Measurements from ENCODE around the gene KIAA0513. TPM values are rescaled to one million over a fixed set of nuclear protein-coding genes. Genes with fewer than 3 reads are reported as not detected.

The KIAA0513 gene
- total RNA-seq, 1 donor from 2014 or later = 56.1 TPM

DNA sequence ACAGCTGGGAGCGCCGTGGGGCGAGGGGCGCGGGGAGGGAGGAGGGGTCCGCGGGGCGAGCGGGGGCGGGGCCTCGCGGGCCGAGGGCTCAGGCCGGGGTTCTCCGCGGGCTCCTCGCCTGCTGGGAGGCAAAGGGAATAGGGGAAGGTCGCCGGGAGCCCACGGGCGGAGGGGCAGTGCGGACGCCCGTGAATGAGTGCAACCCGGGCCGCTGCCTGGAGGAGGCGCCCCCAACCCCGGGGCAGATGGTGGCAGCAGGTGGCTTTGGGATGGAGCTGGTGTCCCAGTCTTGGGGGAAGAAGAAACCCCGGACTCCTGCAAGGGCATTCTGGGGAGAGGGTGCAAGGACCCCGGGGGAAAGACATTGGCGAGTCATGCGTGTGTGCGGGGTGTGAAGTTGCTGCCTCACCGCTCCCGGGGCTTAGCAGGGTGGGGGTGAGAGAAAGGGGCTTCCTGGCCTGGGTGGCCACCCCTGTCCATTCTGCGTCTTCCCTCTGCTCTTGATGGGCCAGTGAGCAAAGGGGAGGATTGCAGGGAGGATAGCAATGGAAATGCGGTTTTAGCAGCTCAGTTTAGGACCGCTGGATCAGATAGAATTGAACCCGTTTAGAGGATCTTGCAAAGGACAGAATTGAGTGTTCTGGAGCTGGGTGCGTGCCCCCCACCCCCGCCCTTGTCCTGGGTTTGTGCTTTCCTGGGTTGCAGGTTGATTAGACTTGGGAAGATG lies 526 bp downstream of the KIAA0513 start:
- peak; percentile 73 for DNase-seq
- peaks cover 19% of the 10 kb centered on the region for H3K9me3 Mint-ChIP-seq (ENCODE audit: unreplicated experiment)

GRCh38 chr16:85028685-85029407 lies 1.3 kb downstream of the KIAA0513 start:
- peaks cover 8% of the 10 kb centered on the region for H3K27me3 Mint-ChIP-seq (ENCODE audit: unreplicated experiment)
- H3K4me1 Mint-ChIP-seq (ENCODE audit: low read depth, unreplicated experiment) = peaks cover 20% of the 10 kb centered on the region
- H3K4me3 Mint-ChIP-seq (ENCODE audit: unreplicated experiment) = peak overlapping the region; percentile 90
- peak; percentile 56 for DNase-seq
- H3K36me3 Mint-ChIP-seq (ENCODE audit: unreplicated experiment) = no peaks in the 10 kb centered on the region
- peak overlapping the region; percentile 95 for H3K27ac Mint-ChIP-seq (ENCODE audit: unreplicated experiment)
- TF ChIP-seq, protein P1, sequence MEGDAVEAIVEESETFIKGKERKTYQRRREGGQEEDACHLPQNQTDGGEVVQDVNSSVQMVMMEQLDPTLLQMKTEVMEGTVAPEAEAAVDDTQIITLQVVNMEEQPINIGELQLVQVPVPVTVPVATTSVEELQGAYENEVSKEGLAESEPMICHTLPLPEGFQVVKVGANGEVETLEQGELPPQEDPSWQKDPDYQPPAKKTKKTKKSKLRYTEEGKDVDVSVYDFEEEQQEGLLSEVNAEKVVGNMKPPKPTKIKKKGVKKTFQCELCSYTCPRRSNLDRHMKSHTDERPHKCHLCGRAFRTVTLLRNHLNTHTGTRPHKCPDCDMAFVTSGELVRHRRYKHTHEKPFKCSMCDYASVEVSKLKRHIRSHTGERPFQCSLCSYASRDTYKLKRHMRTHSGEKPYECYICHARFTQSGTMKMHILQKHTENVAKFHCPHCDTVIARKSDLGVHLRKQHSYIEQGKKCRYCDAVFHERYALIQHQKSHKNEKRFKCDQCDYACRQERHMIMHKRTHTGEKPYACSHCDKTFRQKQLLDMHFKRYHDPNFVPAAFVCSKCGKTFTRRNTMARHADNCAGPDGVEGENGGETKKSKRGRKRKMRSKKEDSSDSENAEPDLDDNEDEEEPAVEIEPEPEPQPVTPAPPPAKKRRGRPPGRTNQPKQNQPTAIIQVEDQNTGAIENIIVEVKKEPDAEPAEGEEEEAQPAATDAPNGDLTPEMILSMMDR (IDR thresholded peaks at IDR 0.05; ENCODE audit: partially characterized antibody, unreplicated experiment) = no peak
- peaks cover 20% of the 10 kb centered on the region for H3K9me3 Mint-ChIP-seq (ENCODE audit: unreplicated experiment)

More for the DNA sequence above, 526 bp downstream of the KIAA0513 start:
- peak overlapping the region; percentile 95 for H3K27ac Mint-ChIP-seq (ENCODE audit: unreplicated experiment)
- peak overlapping the region; percentile 90 for H3K4me3 Mint-ChIP-seq (ENCODE audit: unreplicated experiment)
- TF ChIP-seq, protein P1 (IDR thresholded peaks at IDR 0.05; ENCODE audit: partially characterized antibody, unreplicated experiment) = peak; percentile 34
- peaks cover 8% of the 10 kb centered on the region for H3K27me3 Mint-ChIP-seq (ENCODE audit: unreplicated experiment)
- H3K36me3 Mint-ChIP-seq (ENCODE audit: unreplicated experiment) = no peaks in the 10 kb centered on the region
- peaks cover 15% of the 10 kb centered on the region for H3K4me1 Mint-ChIP-seq (ENCODE audit: low read depth, unreplicated experiment)

GRCh38 chr16:85029408-85029784 lies 1.8 kb downstream of the KIAA0513 start:
- H3K27me3 Mint-ChIP-seq (ENCODE audit: unreplicated experiment) = peaks cover 9% of the 10 kb centered on the region
- H3K9me3 Mint-ChIP-seq (ENCODE audit: unreplicated experiment) = peaks cover 24% of the 10 kb centered on the region
- H3K36me3 Mint-ChIP-seq (ENCODE audit: unreplicated experiment) = no peaks in the 10 kb centered on the region
- peak overlapping the region; percentile 90 for H3K4me3 Mint-ChIP-seq (ENCODE audit: unreplicated experiment)
- TF ChIP-seq, protein P1 (IDR thresholded peaks at IDR 0.05; ENCODE audit: partially characterized antibody, unreplicated experiment) = no peak
- H3K4me1 Mint-ChIP-seq (ENCODE audit: low read depth, unreplicated experiment) = peaks cover 21% of the 10 kb centered on the region
- H3K27ac Mint-ChIP-seq (ENCODE audit: unreplicated experiment) = peak overlapping the region; percentile 95
- DNase-seq = no peak

DNA sequence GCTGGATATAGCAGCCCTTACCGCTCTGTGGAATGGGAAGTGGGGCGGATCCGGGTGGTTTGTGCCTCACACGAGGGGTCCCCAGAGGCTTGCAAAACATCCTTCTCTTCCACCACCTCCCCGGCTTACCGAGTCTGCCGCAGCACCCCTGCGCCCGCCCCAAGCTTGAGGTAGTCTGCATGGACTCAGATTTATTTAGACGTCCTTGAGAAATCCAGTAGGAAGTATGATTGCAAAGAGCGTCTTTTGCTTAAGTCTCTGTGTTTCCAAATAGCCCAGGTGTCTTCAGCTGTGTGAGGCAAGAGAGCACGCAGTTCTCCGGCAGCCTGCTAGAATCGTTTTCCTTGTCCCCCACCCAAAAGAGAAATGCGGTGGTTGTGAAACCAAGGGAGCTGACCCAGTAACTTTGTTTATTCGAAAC lies 2.4 kb downstream of the KIAA0513 start:
- Mint-ChIP-seq H3K27ac (ENCODE audit: unreplicated experiment) (peak overlapping the region; percentile 95), H3K4me3 (ENCODE audit: unreplicated experiment) (peak overlapping the region; percentile 90), H3K36me3 (ENCODE audit: unreplicated experiment) (no peaks in the 10 kb centered on the region)

More for the DNA sequence above, 2.4 kb downstream of the KIAA0513 start:
- DNase-seq = no peak
- peaks cover 11% of the 10 kb centered on the region for H3K27me3 Mint-ChIP-seq (ENCODE audit: unreplicated experiment)
- H3K4me1 Mint-ChIP-seq (ENCODE audit: low read depth, unreplicated experiment) = peaks cover 21% of the 10 kb centered on the region
- TF ChIP-seq, protein P1 (IDR thresholded peaks at IDR 0.05; ENCODE audit: partially characterized antibody, unreplicated experiment) = no peak
- H3K9me3 Mint-ChIP-seq (ENCODE audit: unreplicated experiment) = peaks cover 24% of the 10 kb centered on the region
